Stimulated activated CD8-positive, alpha-beta memory T cell treated with anti-CD3 and anti-CD28 coated beads, Interleukin-15, amount 100 ng/mL, for 24 hours (primary cell): Measurements from ENCODE around the gene COL7A1.
A peak's percentile ranks its signal among the peaks of the same experiment; 100 is the strongest.

ENCODE experiments used
- DNase-seq: peaks from one replicate; pipeline ENCODE4 v3.0.0-alpha.2; 2020; ENCODE audit warnings: low read depth

The COL7A1 gene

GRCh38 chr3:48595075-48595525 lies at the start of gene COL7A1:
COL7A1 (minus strand) TSS chr3:48595329; CDS start chr3:48595159, 170 bp downstream.
- no peak for DNase-seq

- DNase-seq = no peak
Observed at GRCh38 chr3:48642605-48643004, 47.5 kb upstream of the COL7A1 start.

- no peak for DNase-seq
Observed at GRCh38 chr3:48641396-48641795, 46.3 kb upstream of the COL7A1 start.

GRCh38 chr3:48639944-48640606 lies 44.9 kb upstream of the COL7A1 start:
- DNase-seq = no peak

- DNase-seq = no peak
Observed at GRCh38 chr3:48637305-48637704, 42.2 kb upstream of the COL7A1 start.

GRCh38 chr3:48636149-48636655 lies 41.1 kb upstream of the COL7A1 start:
- DNase-seq = no peak

GRCh38 chr3:48635222-48636021 lies 40.3 kb upstream of the COL7A1 start, which contains the start of gene SLC26A6:
SLC26A6 (minus strand) TSS chr3:48635461; CDS start chr3:48635393, 68 bp downstream.
- peak; percentile 87 for DNase-seq

GRCh38 chr3:48634661-48635221 lies 39.6 kb upstream of the COL7A1 start:
- DNase-seq = no peak

- DNase-seq = no peak
Observed at GRCh38 chr3:48633743-48634142, 38.6 kb upstream of the COL7A1 start.

- DNase-seq = no peak
Observed at GRCh38 chr3:48633256-48633655, 38.1 kb upstream of the COL7A1 start.

GRCh38 chr3:48631516-48632448 lies 36.7 kb upstream of the COL7A1 start:
- DNase-seq = no peak

- DNase-seq = no peak
Observed at GRCh38 chr3:48630833-48631232, 35.7 kb upstream of the COL7A1 start.

GRCh38 chr3:48630407-48630806 lies 35.3 kb upstream of the COL7A1 start:
- no peak for DNase-seq

GRCh38 chr3:48629894-48630293 lies 34.8 kb upstream of the COL7A1 start:
- DNase-seq = no peak

GRCh38 chr3:48628277-48629017 lies 33.3 kb upstream of the COL7A1 start:
- DNase-seq = no peak

- DNase-seq = no peak
Observed at GRCh38 chr3:48625600-48625999, 30.5 kb upstream of the COL7A1 start.

- DNase-seq = no peak
Observed at GRCh38 chr3:48624767-48625166, 29.6 kb upstream of the COL7A1 start.

GRCh38 chr3:48623851-48624547 lies 28.9 kb upstream of the COL7A1 start:
- no peak for DNase-seq

- no peak for DNase-seq
Observed at GRCh38 chr3:48621461-48621869, 26.3 kb upstream of the COL7A1 start, which contains the start of gene TMEM89. TMEM89 (minus strand) TSS chr3:48621769; CDS start chr3:48621756, 13 bp downstream.
